Left lung (tissue), 14 donors: ENCODE data around the gene HSPA4. TPM values are rescaled to one million over a fixed set of nuclear protein-coding genes. Genes with fewer than 3 reads are reported as not detected.
A peak's percentile ranks its signal among the peaks of the same experiment; 100 is the strongest.
"Not testable (repeated sequence)": the region's sequence is repeated elsewhere in the genome, so short reads cannot be mapped to it uniquely, and the experiment has no call there.

ENCODE experiments used
- ATAC-seq: fragments of 200-7000 bp; cut with Tn5 transposase; one replicate; pipeline ENCODE4 v1.9.1; 2020; ENCODE audit warnings: moderate library complexity
- DNase-seq, 4 donors: peaks; one replicate each; pipeline ENCODE4 v3.0.0-alpha.2; 2013 to 2020
- H3K27ac ChIP-seq, 2 donors: fragments of 200-600 bp; sonication (generic) in 1 of 2; one replicate each; pipeline versions ENCODE4 v1.5.0 to v1.8.0; 2020 to 2021
- H3K27me3 ChIP-seq, 2 donors: fragments of 200-600 bp; sonication (generic) in 1 of 2; one replicate each; pipeline versions ENCODE4 v1.5.0 to v1.8.0; 2020 to 2021
- H3K36me3 ChIP-seq, 2 donors: fragments of 200-600 bp; sonication (generic) in 1 of 2; one replicate each; pipeline versions ENCODE4 v1.5.0 to v1.8.0; 2020 to 2021
- H3K4me1 ChIP-seq, 2 donors: fragments of 200-600 bp; one replicate each; pipeline ENCODE4 v1.8.0; 2021
- H3K4me3 ChIP-seq, 2 donors: fragments of 200-600 bp; sonication (generic) in 1 of 2; one replicate each; pipeline versions ENCODE4 v1.5.0 to v1.8.0; 2020 to 2021; ENCODE audit warnings: mild to moderate bottlenecking in 1 of 2
- H3K9me3 ChIP-seq, 2 donors: fragments of 200-600 bp; sonication (generic) in 1 of 2; one replicate each; pipeline versions ENCODE4 v1.5.0 to v1.8.0; 2020 to 2021
- CTCF ChIP-seq, 2 donors: fragments of 200-600 bp; sonication (generic) in 1 of 2; IDR thresholded peaks; one replicate each; pipeline versions ENCODE4 v1.5.0 to v1.8.0; 2021; ENCODE audit warnings: antibody characterized with exemption in 2 of 2
- intact Hi-C, 2 donors: fragments of 100-400 bp; cut with DNase I; formaldehyde crosslinking; loops; one replicate each; pipeline versions ENCODE4 v1.11.2 to v1.14.2; 2022
- long read RNA-seq, 12 donors: library from polyadenylated mRNA in 2 of 12; unstranded in 2 of 12; transcript quantifications; one replicate each; pipeline ENCODE4 v2.0.0 and lab custom pipeline, GENCODE V29; 2019 to 2026
- polyA plus RNA-seq, 6 donors: library from polyadenylated mRNA; unstranded; fragments of 120-200 nt; gene quantifications; one replicate each; pipeline ENCODE4 v1.2.1, GENCODE V29; 2013; ENCODE audit not compliant: insufficient read length in 6 of 6
- total RNA-seq, 2 donors: library from RNA; stranded (reverse); fragmentation: NEBNext Ultra II Directional; extraction: Animal tissue kit (Norgen Biotek cat#: 25700); gene quantifications; one replicate each; pipeline ENCODE4 v1.2.1, GENCODE V29; 2021
- donor health status: DM: no; HTN: yes; CAD: no.
- donor health status: DM: no; HTN: no; CAD: no.

Gene HSPA4
- total RNA-seq (10 to 100 TPM; 85.5 to 90.7 TPM), polyA plus RNA-seq (100 to 1,000 TPM in 1 of 6 donors, 10 to 100 TPM in 5; 85.9 to 109 (median 94.3) TPM)
- long read RNA-seq, donor 1, full-length matches to known transcripts = 10 of 10 reads
- long read RNA-seq, donor 1, partial matches to known transcripts = 0 of 10 reads
- long read RNA-seq, donor 1, other reads (novel, unspliced or antisense) = 0 of 10 reads
- long read RNA-seq, donor 2, full-length matches to known transcripts = 8 of 31 reads
- long read RNA-seq, donor 2, partial matches to known transcripts = 23 of 31 reads
- long read RNA-seq, donor 2, other reads (novel, unspliced or antisense) = 0 of 31 reads
- long read RNA-seq, donor 3, full-length matches to known transcripts = 6 of 6 reads
- long read RNA-seq, donor 3, partial matches to known transcripts = 0 of 6 reads
- long read RNA-seq, donor 3, other reads (novel, unspliced or antisense) = 0 of 6 reads
- long read RNA-seq, donor 4, full-length matches to known transcripts = 11 of 13 reads
- long read RNA-seq, donor 4, partial matches to known transcripts = 2 of 13 reads
- long read RNA-seq, donor 4, other reads (novel, unspliced or antisense) = 0 of 13 reads
- long read RNA-seq, donor 5, full-length matches to known transcripts = 7 of 7 reads
- long read RNA-seq, donor 5, partial matches to known transcripts = 0 of 7 reads
- long read RNA-seq, donor 5, other reads (novel, unspliced or antisense) = 0 of 7 reads
- long read RNA-seq, donor 6, full-length matches to known transcripts = 12 of 18 reads
- long read RNA-seq, donor 6, partial matches to known transcripts = 6 of 18 reads
- long read RNA-seq, donor 6, other reads (novel, unspliced or antisense) = 0 of 18 reads
- long read RNA-seq, donor 7 = 0 reads
- long read RNA-seq, donor 8, full-length matches to known transcripts = 12 of 17 reads
- long read RNA-seq, donor 8, partial matches to known transcripts = 5 of 17 reads
- long read RNA-seq, donor 8, other reads (novel, unspliced or antisense) = 0 of 17 reads
- long read RNA-seq, donor 9 = 0 reads
- long read RNA-seq, donor 10, full-length matches to known transcripts = 1 of 6 reads
- long read RNA-seq, donor 10, partial matches to known transcripts = 4 of 6 reads
- long read RNA-seq, donor 10, other reads (novel, unspliced or antisense) = 1 of 6 reads
- long read RNA-seq, donor 11, full-length matches to known transcripts = 9 of 205 reads
- long read RNA-seq, donor 11, partial matches to known transcripts = 196 of 205 reads
- long read RNA-seq, donor 11, other reads (novel, unspliced or antisense) = 0 of 205 reads
- long read RNA-seq, donor 12, full-length matches to known transcripts = 6 of 6 reads
- long read RNA-seq, donor 12, partial matches to known transcripts = 0 of 6 reads
- long read RNA-seq, donor 12, other reads (novel, unspliced or antisense) = 0 of 6 reads

- Histone ChIP-seq H3K4me3 (peak within 1 kb of the TSS; percentile 87 to 94), H3K4me1 (peaks cover 24 to 47% of the 10 kb centered on the region in 2 donors), H3K27ac (peak within 1 kb of the TSS; percentile 97 to 100), H3K9me3 (no peaks in the 10 kb centered on the region), H3K36me3 (no peaks in the 10 kb centered on the region), H3K27me3 (no peaks in the 10 kb centered on the region)
- no peak for TF ChIP-seq CTCF (IDR thresholded peaks at IDR 0.05)
- ATAC-seq (peak; percentile 88), DNase-seq (peak; percentile 97 to 100 (median 98))
- intact Hi-C loops = no loop called here
Measured at GRCh38 chr5:133051542-133052316, at the start of gene HSPA4. HSPA4 (plus strand) TSS chr5:133052013; CDS start chr5:133052251, 238 bp downstream.

- ATAC-seq = no peak
- H3K4me3 ChIP-seq = no peak overlapping the region
- TF ChIP-seq CTCF (IDR thresholded peaks at IDR 0.05) = no peak
- H3K36me3 ChIP-seq = peaks cover 0 to 56% of the 10 kb centered on the region in 2 donors
- H3K9me3 ChIP-seq = no peaks in the 10 kb centered on the region
- no peaks in the 10 kb centered on the region for H3K27me3 ChIP-seq
- intact Hi-C loops = no loop called here
- DNase-seq = no peak
- no peak overlapping the region for H3K27ac ChIP-seq
- no peaks in the 10 kb centered on the region for H3K4me1 ChIP-seq
Measured at GRCh38 chr5:133006653-133007052, 45.2 kb upstream of the HSPA4 start.

GRCh38 chr5:133008455-133008854 lies 43.4 kb upstream of the HSPA4 start:
- H3K27me3 ChIP-seq, intact Hi-C loops, H3K9me3 ChIP-seq, DNase-seq, H3K27ac ChIP-seq, H3K4me3 ChIP-seq, H3K4me1 ChIP-seq, ATAC-seq: not testable (repeated sequence)
- peaks cover 0 to 41% of the 10 kb centered on the region in 2 donors for H3K36me3 ChIP-seq

- H3K9me3 ChIP-seq = no peaks in the 10 kb centered on the region
- no peaks in the 10 kb centered on the region for H3K4me1 ChIP-seq
- intact Hi-C loops = no loop called here
Measured at GRCh38 chr5:133015466-133015865, 36.3 kb upstream of the HSPA4 start.

More at GRCh38 chr5:133015466-133015865, 36.3 kb upstream of the HSPA4 start:
- Histone ChIP-seq H3K4me3 (no peak overlapping the region), H3K27me3 (no peaks in the 10 kb centered on the region), H3K27ac (no peak overlapping the region), H3K36me3 (peaks cover 0 to 33% of the 10 kb centered on the region in 2 donors)
- TF ChIP-seq CTCF (IDR thresholded peaks at IDR 0.05) = no peak
- no peak for DNase-seq
- no peak for ATAC-seq
